ENCODE results near the gene ZSWIM5. TPM values are rescaled to one million over a fixed set of nuclear protein-coding genes. Genes with fewer than 3 reads are reported as not detected.

Gene ZSWIM5
- total and polyA plus RNA-seq, 9 of the 15 experiments (the other 6 are each of a cell fraction or from before 2014, with no cell fraction given): under 0.01 to 0.07 (median 0.03) TPM; not detected in 3

GRCh38 chr1:45014321-45015028, 191.9 kb downstream of the ZSWIM5 start (continued):
- TF ChIP-seq ZNF407 (IDR thresholded peaks at IDR 0.05; ENCODE audit: low read depth) (no peak), RBM39 (optimal IDR thresholded peaks at IDR 0.05; ENCODE audit: low read depth, low read length) (no peak), RFX5 (IDR thresholded peaks at IDR 0.05; ENCODE audit: low read depth, low read length) (no peak), TCFL5 (CRISPR knock-in tag; conservative IDR thresholded peaks at IDR 0.05) (no peak), HNRNPL (IDR thresholded peaks at IDR 0.05; ENCODE audit: low read depth, low read length) (no peak), XRCC4 (IDR thresholded peaks at IDR 0.05; ENCODE audit: extremely low read depth, insufficient read depth, insufficient read length) (no peak), FOXP1 (CRISPR knock-in tag; IDR thresholded peaks at IDR 0.05) (no peak), ZNF384 (IDR thresholded peaks at IDR 0.05; ENCODE audit: low read depth, low read length) (no peak), SREBF1 (IDR thresholded peaks at IDR 0.05; ENCODE audit: borderline replicate concordance, low read depth, low read length) (0 out of 2 replicates have a peak, but pooled peaks have one; percentile 30), POLR3G (IDR thresholded peaks at IDR 0.05; ENCODE audit: extremely low read depth, insufficient read length, insufficient replicate concordance) (no peak), GATA2 (CRISPR knock-in tag; IDR thresholded peaks at IDR 0.05) (0 out of 2 replicates have a peak, but pooled peaks have one; percentile 25), TBP (optimal IDR thresholded peaks at IDR 0.05; ENCODE audit: low read depth, low read length) (peak; percentile 32), NFXL1 (CRISPR knock-in tag; IDR thresholded peaks at IDR 0.05) (no peak), TCF15 (CRISPR knock-in tag; IDR thresholded peaks at IDR 0.05) (no peak), SP1 (CRISPR knock-in tag; IDR thresholded peaks at IDR 0.05) (peak; percentile 75), ZBTB43 (CRISPR knock-in tag; IDR thresholded peaks at IDR 0.05) (peak; percentile 58; the same call in 1 of the 2 replicates), TOE1 (IDR thresholded peaks at IDR 0.05; ENCODE audit: borderline replicate concordance) (no peak), TOE1 (CRISPR knock-in tag; IDR thresholded peaks at IDR 0.05; ENCODE audit: borderline replicate concordance, low read depth) (no peak), SMAD1 (IDR thresholded peaks at IDR 0.05; ENCODE audit: low read depth, low read length, partially characterized antibody) (peak; percentile 21)
